KG1 (cell line): ENCODE data around the gene RECQL5.
A peak's percentile ranks its signal among the peaks of the same experiment; 100 is the strongest.
"Not testable (repeated sequence)": the region's sequence is repeated elsewhere in the genome, so short reads cannot be mapped to it uniquely, and the experiment has no call there.

ENCODE experiments used
- DNase-seq: peaks from one replicate; lab custom pipeline; 2025; lab: John Stamatoyannopoulos, UW

The RECQL5 gene

GRCh38 chr17:75647921-75648320, 19.0 kb downstream of the RECQL5 start:
- DNase-seq = no peak

GRCh38 chr17:75647061-75647460, 19.9 kb downstream of the RECQL5 start:
- DNase-seq = no peak

- no peak for DNase-seq
Measured at GRCh38 chr17:75646638-75646992, 20.3 kb downstream of the RECQL5 start.

GRCh38 chr17:75645889-75646637, 20.9 kb downstream of the RECQL5 start:
- peak; percentile 31 for DNase-seq

DNA sequence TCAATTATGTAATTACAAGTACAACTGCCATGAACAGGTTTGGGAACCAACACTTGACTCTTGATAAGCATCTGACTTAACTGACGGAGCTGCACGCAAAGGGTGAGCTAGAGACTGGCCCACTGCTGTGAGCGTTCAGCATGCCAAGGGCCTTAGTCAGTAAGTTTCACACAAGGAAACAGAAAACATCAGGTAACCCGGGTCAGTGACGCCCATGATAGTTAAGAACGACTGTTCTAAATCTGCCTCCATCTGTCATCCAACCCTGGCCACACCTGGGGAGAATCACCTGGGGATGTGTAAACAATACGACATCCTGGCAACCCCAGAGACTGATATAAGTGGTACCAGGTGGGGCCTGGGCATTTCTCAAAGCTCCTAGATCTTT, 21.5 kb downstream of the RECQL5 start:
- DNase-seq = no peak

- DNase-seq = no peak
Measured at GRCh38 chr17:75643643-75644017, 23.3 kb downstream of the RECQL5 start.

DNA sequence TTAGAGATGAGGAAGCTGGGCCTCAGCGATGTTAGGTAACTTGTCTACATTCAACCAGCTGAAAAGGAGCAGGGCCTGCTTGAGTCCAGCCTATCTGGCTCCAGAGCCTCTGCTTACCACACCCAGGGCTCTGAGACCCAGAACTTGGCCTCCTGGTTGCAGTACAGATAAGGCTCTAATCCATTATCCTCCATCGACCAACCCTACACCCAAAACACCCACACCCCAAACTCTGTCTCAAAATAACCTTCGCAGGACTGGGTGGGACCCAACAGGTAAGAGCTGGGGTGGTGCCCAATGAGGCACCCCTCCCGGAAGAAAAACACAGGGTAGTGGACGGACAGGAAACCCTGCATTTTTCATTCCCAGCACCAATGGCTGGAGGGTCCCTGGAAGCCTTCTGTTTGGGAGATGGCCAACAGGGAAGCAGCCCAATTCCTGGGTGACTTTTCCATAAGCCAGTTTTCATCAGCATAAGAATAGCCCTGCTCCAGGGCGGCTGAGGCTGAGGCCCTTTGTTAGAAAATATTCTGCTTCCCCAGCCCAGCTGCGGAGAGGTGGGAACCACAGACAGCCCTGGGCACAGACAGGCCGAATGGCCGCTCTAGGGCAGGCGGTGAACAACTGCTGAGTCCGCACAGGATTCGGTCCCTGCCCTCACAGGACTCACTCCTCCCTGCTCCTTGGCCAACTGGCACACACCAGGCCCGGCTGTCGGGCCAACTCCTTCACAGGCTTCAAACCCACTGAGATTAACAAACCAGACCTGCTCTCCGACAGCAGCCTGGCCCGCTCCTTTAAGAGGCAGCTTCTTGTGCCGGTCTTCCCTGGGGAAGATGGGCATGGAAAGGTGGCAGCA, 23.9 kb downstream of the RECQL5 start:
- no peak for DNase-seq

- no peak for DNase-seq
Measured at GRCh38 chr17:75642182-75642783, 24.7 kb downstream of the RECQL5 start.

GRCh38 chr17:75641343-75641742, 25.6 kb downstream of the RECQL5 start:
- DNase-seq = no peak

GRCh38 chr17:75640556-75641119, 26.3 kb downstream of the RECQL5 start:
- no peak for DNase-seq

GRCh38 chr17:75639771-75640555, 27.0 kb downstream of the RECQL5 start:
- DNase-seq = no peak

DNA sequence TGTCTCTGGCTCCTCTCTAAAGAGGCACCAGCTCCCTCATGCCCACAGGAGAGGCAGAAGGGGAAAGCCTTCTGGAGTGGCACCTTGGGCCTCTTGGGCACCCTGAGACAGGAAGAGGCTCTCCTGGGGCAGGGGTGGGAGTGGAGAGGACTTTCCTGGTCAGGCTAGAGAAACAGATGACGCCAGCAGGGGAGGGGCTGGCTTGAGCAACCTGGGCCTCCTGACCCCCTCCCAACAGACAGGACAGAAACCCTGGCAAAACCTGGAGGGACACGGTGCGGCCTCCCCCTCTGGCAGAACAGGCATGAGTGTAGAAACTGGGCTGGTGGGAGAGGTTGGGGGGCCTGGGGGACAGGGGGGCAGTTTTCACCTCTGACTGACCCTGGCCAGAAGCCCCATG, 27.6 kb downstream of the RECQL5 start:
- no peak for DNase-seq

- DNase-seq = no peak
Measured at GRCh38 chr17:75638893-75639292, 28.1 kb downstream of the RECQL5 start.

DNA sequence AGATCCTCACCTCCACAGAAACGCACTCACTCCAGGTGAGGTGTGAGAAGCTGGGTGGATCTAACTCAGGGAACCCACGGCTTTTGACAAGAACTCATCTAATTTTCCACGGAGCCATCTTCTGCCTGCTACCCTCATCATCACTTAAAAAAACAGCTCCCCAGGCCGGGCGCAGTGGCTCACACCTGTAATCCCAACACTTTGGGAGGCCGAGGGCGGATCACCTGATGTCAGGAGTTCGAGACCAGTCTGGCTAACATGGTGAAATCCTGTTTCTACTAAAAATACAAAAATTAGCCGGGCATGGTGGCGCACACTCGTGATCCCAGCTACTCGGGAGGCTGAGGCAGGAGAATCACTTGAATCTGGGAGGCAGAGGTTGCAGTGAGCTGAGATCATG, 28.9 kb downstream of the RECQL5 start:
- DNase-seq = not testable (repeated sequence)

DNA sequence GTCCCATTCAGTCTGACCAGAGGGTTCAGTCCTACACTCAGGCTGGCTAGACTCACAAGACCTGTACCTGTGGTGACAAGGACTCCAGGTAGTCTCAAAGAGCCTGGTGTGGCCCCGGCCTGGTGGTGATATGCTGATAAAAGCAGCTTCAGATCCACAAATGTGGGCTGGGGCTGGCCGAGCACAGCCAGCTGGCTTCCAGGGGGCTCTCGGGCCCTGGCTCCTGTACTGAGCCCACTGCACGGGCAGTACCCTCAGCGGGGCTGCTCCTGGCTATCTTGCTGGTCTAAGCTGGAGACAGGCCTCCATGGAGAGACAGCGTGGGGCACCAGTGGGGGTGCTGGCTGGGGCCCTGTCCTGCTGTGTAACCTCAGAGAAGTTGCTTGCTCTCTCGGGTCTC, 29.4 kb downstream of the RECQL5 start:
- no peak for DNase-seq

DNA sequence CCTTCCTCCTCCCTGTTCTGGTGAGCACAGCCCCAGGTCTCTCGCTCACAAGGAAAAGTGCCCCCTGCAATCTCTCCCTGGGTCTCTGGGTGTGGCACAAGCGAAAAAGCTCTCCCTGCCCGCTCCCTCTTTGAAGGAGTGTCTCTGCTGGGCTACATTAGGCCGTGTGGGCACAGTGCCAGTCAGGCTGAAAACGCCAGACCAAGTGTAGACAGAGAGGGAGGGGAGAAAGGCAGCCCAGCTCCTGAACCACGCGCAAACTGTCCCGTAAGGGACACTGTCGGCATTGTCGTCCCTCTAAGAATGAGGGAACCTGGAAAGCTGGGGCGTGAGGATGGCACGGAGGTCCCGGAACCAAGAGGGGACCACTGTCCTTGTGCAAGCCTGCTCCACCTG, 29.8 kb downstream of the RECQL5 start:
- no peak for DNase-seq

DNA sequence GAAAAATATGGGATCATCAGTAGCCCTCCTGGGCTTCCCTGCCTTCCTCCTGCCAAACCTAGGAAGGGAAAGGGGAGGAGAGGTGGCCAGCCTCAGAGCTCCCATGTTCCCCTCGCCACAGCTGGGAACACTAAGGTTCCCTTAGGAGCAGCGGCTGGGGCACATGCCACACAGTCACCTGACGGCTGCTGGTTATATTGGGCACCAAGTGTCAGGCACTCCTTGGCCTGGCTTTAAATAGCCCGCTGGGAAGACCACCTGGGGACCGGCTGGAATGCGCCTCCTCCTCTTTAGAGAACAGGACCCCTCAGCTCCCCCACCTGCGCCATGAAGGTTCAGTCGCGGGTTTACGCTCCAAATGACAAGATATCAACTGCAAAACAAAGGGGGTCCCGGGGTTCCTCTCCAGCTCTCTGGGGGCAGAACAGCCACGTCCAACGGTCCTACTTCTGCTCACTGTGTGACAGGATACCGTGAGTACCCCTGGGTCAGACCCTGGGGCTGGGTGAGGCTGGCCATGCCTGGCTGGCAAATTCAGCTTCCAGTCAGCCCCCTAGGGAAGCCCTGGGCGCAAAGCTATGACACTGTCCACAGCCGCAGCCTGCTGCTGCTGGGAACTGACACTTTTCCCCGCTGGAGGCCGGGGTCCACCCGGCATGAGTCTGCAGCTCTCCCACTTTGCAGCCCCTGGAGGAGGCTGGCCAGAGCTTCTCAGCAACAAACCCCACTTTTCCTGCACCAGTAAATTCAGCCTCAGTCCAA, 30.4 kb downstream of the RECQL5 start:
- DNase-seq = no peak

- no peak for DNase-seq
Measured at GRCh38 chr17:75635610-75636202, 31.2 kb downstream of the RECQL5 start.

GRCh38 chr17:75634754-75635609, 32.0 kb downstream of the RECQL5 start:
- no peak for DNase-seq

DNA sequence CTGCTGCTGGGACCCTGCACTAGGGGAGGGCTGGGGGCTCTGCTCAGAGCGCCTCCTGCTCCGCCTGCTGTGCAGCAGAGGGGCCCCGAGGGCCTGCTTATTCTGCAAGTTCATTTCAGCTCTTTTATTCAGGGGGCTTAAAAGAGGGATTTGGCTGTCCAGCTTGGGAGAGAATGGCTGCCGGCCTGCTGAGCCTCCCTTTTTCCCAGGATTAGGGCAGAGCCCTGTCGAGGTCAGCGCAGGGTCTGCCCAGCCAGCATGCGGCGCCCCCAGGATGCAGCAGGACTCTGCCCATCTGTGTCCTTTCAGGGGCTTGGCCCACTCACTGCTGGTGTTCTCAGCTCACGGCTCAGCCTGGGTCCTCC, 32.6 kb downstream of the RECQL5 start:
- DNase-seq = no peak
